Lower leg skin (tissue), 3 donors: ENCODE measurements around the gene PCGF5.

Experiments used
- POLR2A ChIP-seq, 2 donors: fragments of 450-650 bp; IDR thresholded peaks; one replicate each; pipeline ENCODE4 v1.6.1; 2016 to 2017; ENCODE audit warnings: antibody characterized with exemption in 2 of 2, mild to moderate bottlenecking in 1 of 2, moderate library complexity in 1 of 2
- TF ChIP-seq, protein P1 (sequence below), 3 donors: fragments of 450-650 bp; IDR thresholded peaks; one replicate each; pipeline ENCODE4 v1.5.1; 2016; ENCODE audit warnings: antibody characterized with exemption in 3 of 3, mild to moderate bottlenecking in 3 of 3, moderate library complexity in 2 of 3

DNA sequence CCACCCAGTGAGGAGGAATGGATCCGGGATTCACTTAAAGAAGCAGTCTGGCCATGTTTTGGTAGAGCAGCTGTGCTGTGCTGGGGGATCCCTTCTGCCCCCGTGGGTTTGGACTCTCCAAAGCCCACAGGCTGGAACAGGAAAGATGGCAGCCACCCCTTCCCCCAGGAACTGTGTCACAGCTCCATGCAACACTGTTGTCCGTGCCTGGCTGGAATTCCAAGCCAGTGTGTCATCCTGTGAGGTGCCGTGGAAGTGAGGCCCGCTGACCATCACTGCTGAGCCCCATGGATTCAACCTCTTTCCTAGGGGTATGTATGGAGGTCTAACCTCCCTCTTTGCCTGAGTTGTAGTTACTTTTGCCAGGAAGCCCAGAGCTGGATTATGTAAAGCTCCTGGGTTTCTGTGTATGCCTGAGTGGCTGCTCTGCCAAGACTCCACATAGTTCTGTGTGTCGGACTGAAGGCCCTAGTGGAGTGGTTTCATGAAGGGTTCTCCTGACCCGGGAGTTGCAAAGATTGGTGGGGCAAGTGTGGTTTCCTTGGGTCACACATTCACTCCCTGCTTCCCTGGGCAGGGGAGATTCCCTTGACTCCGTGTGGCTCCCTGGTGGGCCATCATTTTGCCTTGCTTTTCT lies 35.1 kb upstream of the PCGF5 start:
- TF ChIP-seq, protein P1, sequence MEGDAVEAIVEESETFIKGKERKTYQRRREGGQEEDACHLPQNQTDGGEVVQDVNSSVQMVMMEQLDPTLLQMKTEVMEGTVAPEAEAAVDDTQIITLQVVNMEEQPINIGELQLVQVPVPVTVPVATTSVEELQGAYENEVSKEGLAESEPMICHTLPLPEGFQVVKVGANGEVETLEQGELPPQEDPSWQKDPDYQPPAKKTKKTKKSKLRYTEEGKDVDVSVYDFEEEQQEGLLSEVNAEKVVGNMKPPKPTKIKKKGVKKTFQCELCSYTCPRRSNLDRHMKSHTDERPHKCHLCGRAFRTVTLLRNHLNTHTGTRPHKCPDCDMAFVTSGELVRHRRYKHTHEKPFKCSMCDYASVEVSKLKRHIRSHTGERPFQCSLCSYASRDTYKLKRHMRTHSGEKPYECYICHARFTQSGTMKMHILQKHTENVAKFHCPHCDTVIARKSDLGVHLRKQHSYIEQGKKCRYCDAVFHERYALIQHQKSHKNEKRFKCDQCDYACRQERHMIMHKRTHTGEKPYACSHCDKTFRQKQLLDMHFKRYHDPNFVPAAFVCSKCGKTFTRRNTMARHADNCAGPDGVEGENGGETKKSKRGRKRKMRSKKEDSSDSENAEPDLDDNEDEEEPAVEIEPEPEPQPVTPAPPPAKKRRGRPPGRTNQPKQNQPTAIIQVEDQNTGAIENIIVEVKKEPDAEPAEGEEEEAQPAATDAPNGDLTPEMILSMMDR (IDR thresholded peaks at IDR 0.05): no peak
- no peak for TF ChIP-seq POLR2A (IDR thresholded peaks at IDR 0.05)
